Ovary (tissue), 10 donors: ENCODE results near the gene IL11RA. TPM values are rescaled to one million over a fixed set of nuclear protein-coding genes. Genes with fewer than 3 reads are reported as not detected.

ENCODE experiments used
- DNase-seq, 5 donors: peaks; one replicate each; pipeline ENCODE4 v3.0.0-alpha.2; 2019 to 2020
- H3K27ac ChIP-seq, 2 donors: fragments of 200-600 bp; one replicate each; pipeline versions ENCODE4 v1.5.1 to v1.8.0; 2019 to 2022
- H3K27me3 ChIP-seq: fragments of 200-600 bp; one replicate; pipeline ENCODE4 v1.8.0; 2022
- H3K36me3 ChIP-seq: fragments of 200-600 bp; sonication (generic); one replicate; pipeline ENCODE4 v1.5.1; 2019
- H3K4me1 ChIP-seq: one replicate; pipeline ENCODE4 v1.8.1; 2013; ENCODE audit warnings: mild to moderate bottlenecking, moderate library complexity; ENCODE audit not compliant: insufficient read depth
- H3K4me3 ChIP-seq: fragments of 200-600 bp; sonication (generic); one replicate; pipeline ENCODE4 v1.5.1; 2017
- H3K9me3 ChIP-seq, 2 donors: fragments of 200-600 bp in 1 of 2; sonication (generic) in 1 of 2; one replicate each; pipeline versions ENCODE4 v1.5.1 to v1.8.1; 2013 to 2019; ENCODE audit warnings: mild to moderate bottlenecking in 1 of 2, moderate library complexity in 1 of 2
- EP300 ChIP-seq: sonication (generic); formaldehyde crosslinking; IDR thresholded peaks from one replicate; pipeline ENCODE4 v1.6.1; 2017; ENCODE audit warnings: antibody characterized with exemption
- POLR2A ChIP-seq: fragments of 450-650 bp; IDR thresholded peaks from one replicate; pipeline ENCODE4 v1.6.1; 2017; ENCODE audit warnings: antibody characterized with exemption, mild to moderate bottlenecking, moderate library complexity
- WGBS, 3 donors: extraction: QIAGEN DNeasy Blood & Tissue Kit in 1 of 3; methylation state at CpG; one replicate each; pipeline versions ENCODE4 v1.1.5 to v1.1.7; 2013 to 2017; 5-methylcytosine and 5-hydroxymethylcytosine counted together
- intact Hi-C, 4 donors: fragments of 100-400 bp; cut with DNase I; formaldehyde crosslinking; loops; one replicate each; pipeline versions ENCODE4 v1.11.0 to v1.15.1; 2022 to 2023
- long read RNA-seq, 3 donors: library from polyadenylated mRNA in 2 of 3; unstranded in 2 of 3; transcript quantifications; one replicate each; pipeline ENCODE4 v2.0.0 and lab custom pipeline, GENCODE V29; 2021 to 2026
- polyA plus RNA-seq, 2 donors: library from polyadenylated mRNA; stranded (reverse); fragments of 200-250 nt in 1 of 2; fragments of 350-450 nt in 1 of 2; fragmentation: Illumina TruSeq in 1 of 2; extraction: RNeasy Lipid Tissue Mini Kit (QIAGEN cat#74804) in 1 of 2; gene quantifications; one replicate each; pipeline ENCODE4 v1.2.3, GENCODE V29; 2013 to 2014
- total RNA-seq, 7 donors: library from RNA; depleted of rRNA in 2 of 7; stranded (reverse); fragments of >200 nt in 2 of 7; fragmentation: NEBNext Ultra II Directional in 3 of 7; extraction: Animal tissue kit (Norgen Biotek cat#: 25700) in 3 of 7; gene quantifications; one replicate each; pipeline versions ENCODE4 v1.1.0 to v1.2.4, GENCODE V29; 2016 to 2023
- TF ChIP-seq, protein P1 (sequence below), 3 donors: fragments of 450-650 bp in 2 of 3; fragments of 200-600 bp in 1 of 3; IDR thresholded peaks; one replicate each; pipeline versions ENCODE4 v1.5.1 to v1.8.0; 2016 to 2022; ENCODE audit warnings: antibody characterized with exemption in 3 of 3, mild to moderate bottlenecking in 1 of 3
- donor health status: DM: no; HTN: no; CAD: no; lungs with moderate emphysema.
- donor health status: DM: no; HTN: no; CAD: no.
- donor health status: Bipolar disorder and iron deficiency.
- donor health status: DM: yes; HTN: yes; CAD: no.
- donor health status: DM: no; HTN: no; CAD: no.
- donor health status: DM: yes; HTN: yes; CAD: no.

Gene IL11RA
- total RNA-seq (10 to 100 TPM; 17.3 to 54.3 (median 35.8) TPM), polyA plus RNA-seq (10 to 100 TPM; 25.4 to 40.2 TPM)
- long read RNA-seq, donor 1, transcript IL11RA-202 (13 exons, 1,700 nt) = major isoform, 5 of 56 reads
- long read RNA-seq, donor 1, partial matches to known transcripts = 15 of 56 reads
- long read RNA-seq, donor 1, other reads (novel, unspliced or antisense) = 33 of 56 reads
- long read RNA-seq, donor 2, transcript IL11RA-201 (13 exons, 1,728 nt) = major isoform, 28 of 54 reads
- long read RNA-seq, donor 2, transcript IL11RA-202 (13 exons, 1,700 nt) = minor isoform, 7 of 54 reads
- long read RNA-seq, donor 2, partial matches to known transcripts = 19 of 54 reads
- long read RNA-seq, donor 2, other reads (novel, unspliced or antisense) = 0 of 54 reads
- long read RNA-seq, donor 3, transcript IL11RA-202 (13 exons, 1,700 nt) = major isoform, 11 of 54 reads
- long read RNA-seq, donor 3, transcript IL11RA-201 (13 exons, 1,728 nt) = minor isoform, 6 of 54 reads
- long read RNA-seq, donor 3, partial matches to known transcripts = 15 of 54 reads
- long read RNA-seq, donor 3, other reads (novel, unspliced or antisense) = 22 of 54 reads

DNA sequence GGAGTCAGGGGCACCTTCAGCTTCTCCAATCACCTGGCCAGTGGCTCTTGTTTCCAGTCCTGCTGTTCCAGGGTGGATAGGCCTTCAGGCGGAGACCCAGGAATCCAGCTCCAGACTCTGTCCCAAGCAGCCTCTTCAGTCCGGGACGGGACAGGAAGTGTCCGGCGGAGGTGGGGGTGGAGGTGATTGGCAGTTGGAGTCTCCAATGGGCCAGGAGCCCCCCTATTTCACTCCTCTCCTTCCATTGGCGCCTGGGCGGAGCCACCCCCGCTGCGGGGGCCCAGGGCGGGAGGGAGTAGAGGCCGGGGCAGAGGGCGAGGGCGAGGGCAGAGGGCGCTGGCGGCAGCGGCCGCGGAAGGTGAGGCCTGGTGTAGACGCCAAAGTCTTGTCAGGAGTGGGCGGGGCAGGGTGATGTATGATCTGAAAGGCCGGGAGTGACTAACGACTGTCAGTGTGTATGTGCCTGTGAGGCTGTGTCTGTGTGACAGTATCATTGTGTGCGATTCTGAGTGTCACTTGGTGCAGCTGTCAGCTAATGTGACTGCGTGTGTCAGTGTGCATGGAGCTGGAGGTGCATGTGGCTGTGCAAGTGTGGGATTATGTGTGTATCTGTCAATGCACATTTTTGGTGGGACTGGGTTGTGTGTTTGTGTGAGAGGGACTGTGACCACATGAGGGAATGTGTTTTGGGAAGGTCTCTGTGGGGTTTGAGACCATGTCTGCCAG lies at the start of gene IL11RA:
Gene IL11RA (plus strand): TSS at position 310 of the 726 bp plus-strand sequence. CDS start 3,033 bp downstream, outside the sequence.
- Histone ChIP-seq H3K36me3 (no peaks in the 10 kb centered on the region), H3K27ac (peak within 1 kb of the TSS; percentile 71 to 81), H3K9me3 (no peaks in the 10 kb centered on the region), H3K4me1 (peaks cover 46% of the 10 kb centered on the region), H3K4me3 (peak within 1 kb of the TSS; percentile 36), H3K27me3 (no peaks in the 10 kb centered on the region)
- intact Hi-C loops = no loop called here
- WGBS, 3 donors = 1 to 7% (median 3%) methylated on average over 23 to 24 of the region's 24 CpGs
- TF ChIP-seq POLR2A = peak; percentile 35
- TF ChIP-seq, protein P1, sequence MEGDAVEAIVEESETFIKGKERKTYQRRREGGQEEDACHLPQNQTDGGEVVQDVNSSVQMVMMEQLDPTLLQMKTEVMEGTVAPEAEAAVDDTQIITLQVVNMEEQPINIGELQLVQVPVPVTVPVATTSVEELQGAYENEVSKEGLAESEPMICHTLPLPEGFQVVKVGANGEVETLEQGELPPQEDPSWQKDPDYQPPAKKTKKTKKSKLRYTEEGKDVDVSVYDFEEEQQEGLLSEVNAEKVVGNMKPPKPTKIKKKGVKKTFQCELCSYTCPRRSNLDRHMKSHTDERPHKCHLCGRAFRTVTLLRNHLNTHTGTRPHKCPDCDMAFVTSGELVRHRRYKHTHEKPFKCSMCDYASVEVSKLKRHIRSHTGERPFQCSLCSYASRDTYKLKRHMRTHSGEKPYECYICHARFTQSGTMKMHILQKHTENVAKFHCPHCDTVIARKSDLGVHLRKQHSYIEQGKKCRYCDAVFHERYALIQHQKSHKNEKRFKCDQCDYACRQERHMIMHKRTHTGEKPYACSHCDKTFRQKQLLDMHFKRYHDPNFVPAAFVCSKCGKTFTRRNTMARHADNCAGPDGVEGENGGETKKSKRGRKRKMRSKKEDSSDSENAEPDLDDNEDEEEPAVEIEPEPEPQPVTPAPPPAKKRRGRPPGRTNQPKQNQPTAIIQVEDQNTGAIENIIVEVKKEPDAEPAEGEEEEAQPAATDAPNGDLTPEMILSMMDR (IDR thresholded peaks at IDR 0.05) = peak in 1 of 3 donors; percentile 6
- no peak for TF ChIP-seq EP300
- DNase-seq = peak; percentile 90 to 94 (median 90)

DNA sequence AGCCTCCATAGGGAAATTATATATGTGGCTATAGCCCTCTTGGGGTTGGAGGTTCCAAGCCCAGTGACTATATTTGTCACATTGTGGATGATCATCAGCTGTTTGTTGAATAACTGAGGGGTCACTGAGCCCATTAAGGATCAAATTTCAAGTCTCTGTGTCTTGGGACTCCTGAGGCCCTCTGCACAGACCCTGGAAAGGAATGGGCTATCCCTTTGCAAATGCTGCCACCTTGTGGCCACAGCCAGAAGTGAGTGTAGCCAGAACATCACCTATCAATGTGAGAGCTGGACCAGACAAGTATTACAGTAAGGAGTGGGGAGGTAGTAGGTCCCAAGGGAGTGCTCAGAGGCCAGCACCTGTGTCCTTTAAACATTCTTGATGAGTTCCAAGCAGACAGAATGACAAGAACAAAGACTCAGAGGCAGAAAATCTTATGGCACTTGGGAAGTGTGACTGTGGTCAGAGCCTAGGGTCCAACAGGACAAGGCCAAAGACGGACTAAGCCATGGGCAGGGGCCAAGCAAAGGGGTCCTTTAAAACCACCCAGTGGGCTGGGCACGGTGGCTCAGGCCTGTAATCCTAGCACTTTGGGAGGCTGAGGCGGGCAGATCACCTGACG lies 48.3 kb upstream of the IL11RA start:
- intact Hi-C loops = loop anchor here (5.0 to 10.0 kb wide), 3 partner anchors 196 to 269 kb away; no protein-coding TSS in a partner anchor
- TF ChIP-seq, protein P1 (IDR thresholded peaks at IDR 0.05) = peak; percentile 83 to 92 (median 87)
- no peak for TF ChIP-seq EP300
- 47 to 56% (median 50%) methylated on average over 4 of the region's 4 CpGs for WGBS, 3 donors

DNA sequence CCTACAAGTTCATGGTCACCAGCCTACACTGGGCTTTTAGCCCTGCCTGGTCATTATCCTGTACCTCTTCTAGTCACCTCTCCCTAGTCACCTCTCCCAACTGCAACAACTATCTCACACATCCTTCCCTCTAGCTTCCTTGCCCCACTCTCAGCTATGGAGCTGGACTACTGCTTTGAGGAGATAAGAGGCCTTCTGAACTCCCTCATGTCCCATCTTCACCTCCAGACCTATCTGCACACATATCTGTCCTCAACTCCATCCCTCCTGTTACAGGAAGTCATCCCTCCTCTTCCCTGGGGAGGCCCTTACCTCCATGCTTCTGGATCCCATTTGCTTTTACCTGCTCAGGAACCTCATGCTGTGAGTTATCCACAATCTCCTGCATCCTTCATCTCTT lies 45.8 kb upstream of the IL11RA start:
- H3K4me1 ChIP-seq = peaks cover 4% of the 10 kb centered on the region
- no peaks in the 10 kb centered on the region for H3K36me3 ChIP-seq
- intact Hi-C loops = loop anchor here in 3 of 4 donors (10.0 kb wide), 2 partner anchors 201 to 271 kb away; no protein-coding TSS in a partner anchor
- no peaks in the 10 kb centered on the region for H3K27me3 ChIP-seq
- no peak for DNase-seq
- TF ChIP-seq, protein P1 (IDR thresholded peaks at IDR 0.05) = no peak
- TF ChIP-seq POLR2A = no peak
- no peak overlapping the region for H3K4me3 ChIP-seq
- no peaks in the 10 kb centered on the region for H3K9me3 ChIP-seq
- H3K27ac ChIP-seq = no peak overlapping the region

More for the DNA sequence above, 48.3 kb upstream of the IL11RA start:
- H3K27me3 ChIP-seq = no peaks in the 10 kb centered on the region
- peak; percentile 73 to 91 (median 88) for DNase-seq
- no peak overlapping the region for H3K4me3 ChIP-seq
- no peak overlapping the region for H3K27ac ChIP-seq
- no peaks in the 10 kb centered on the region for H3K36me3 ChIP-seq
- no peaks in the 10 kb centered on the region for H3K9me3 ChIP-seq
- no peaks in the 10 kb centered on the region for H3K4me1 ChIP-seq

DNA sequence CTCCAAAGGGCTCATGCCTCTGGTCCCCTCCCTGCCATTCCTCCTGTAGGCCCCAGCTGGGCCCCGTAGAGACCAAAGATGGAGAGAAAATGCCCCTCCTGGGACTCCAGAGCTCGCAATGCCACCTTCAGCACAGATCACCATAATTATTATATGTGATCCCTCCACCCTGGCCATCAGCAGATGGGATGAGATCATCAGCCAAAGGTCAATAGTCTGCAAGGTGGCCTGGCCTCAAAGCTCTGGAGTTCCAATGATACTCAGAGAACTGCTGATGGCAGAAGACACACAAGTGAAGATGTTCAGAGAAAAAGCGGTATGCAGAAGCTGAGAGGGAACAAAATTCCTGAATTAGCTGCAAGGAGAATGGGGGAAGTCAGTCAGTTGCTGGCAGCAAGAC lies 45.1 kb upstream of the IL11RA start:
- 74 to 88% (median 76%) methylated on average over 3 of the region's 3 CpGs for WGBS, 3 donors
- intact Hi-C loops = loop anchor here in 3 of 4 donors (10.0 kb wide), 2 partner anchors 202 to 272 kb away; no protein-coding TSS in a partner anchor
- H3K4me3 ChIP-seq = no peak overlapping the region
- H3K9me3 ChIP-seq = no peaks in the 10 kb centered on the region
- H3K36me3 ChIP-seq = no peaks in the 10 kb centered on the region
- H3K4me1 ChIP-seq = peaks cover 7% of the 10 kb centered on the region
- H3K27ac ChIP-seq = no peak overlapping the region
- TF ChIP-seq EP300 (no peak), POLR2A (no peak)
- TF ChIP-seq, protein P1 (IDR thresholded peaks at IDR 0.05) = no peak
- DNase-seq = no peak
- H3K27me3 ChIP-seq = no peaks in the 10 kb centered on the region
